Astrocyte of the spinal cord (primary cell): ENCODE data around the gene BFSP1.

Experiments used
- DNase-seq: peaks from one replicate; pipeline ENCODE4 v3.0.0; 2011; ENCODE audit warnings: low read depth, low spot score
- H3K4me3 ChIP-seq: 2 replicates; pipeline ENCODE4 v1.5.1; 2011; ENCODE audit warnings: low read depth, mild to moderate bottlenecking, low read length, moderate library complexity
- CTCF ChIP-seq: IDR thresholded peaks from 2 replicates; pipeline ENCODE4 v1.5.1; 2012; ENCODE audit warnings: low read depth, mild to moderate bottlenecking, low read length, inconsistent platforms
- in situ Hi-C: cut with HindIII; loops from 2 replicates; pipeline ENCODE4 v1.10.0; 2017; ENCODE audit warnings: low sequenced_read_pairs

BFSP1 gene

GRCh38 chr20:17515053-17515452, 16.1 kb downstream of the BFSP1 start:
- TF ChIP-seq CTCF, result no peak
- H3K4me3 ChIP-seq, result no peak overlapping the region
- in situ Hi-C loops, result no loop called here
- no peak for DNase-seq

GRCh38 chr20:17513939-17514338, 17.2 kb downstream of the BFSP1 start:
- no peak overlapping the region for H3K4me3 ChIP-seq
- in situ Hi-C loops, result no loop called here
- no peak for DNase-seq
- no peak for TF ChIP-seq CTCF

GRCh38 chr20:17511401-17511800, 19.8 kb downstream of the BFSP1 start:
- no peak for DNase-seq
- in situ Hi-C loops, result no loop called here

GRCh38 chr20:17510548-17510947, 20.6 kb downstream of the BFSP1 start:
- H3K4me3 ChIP-seq, result no peak overlapping the region
- no peak for DNase-seq
- in situ Hi-C loops, result no loop called here
- no peak for TF ChIP-seq CTCF

More at GRCh38 chr20:17511401-17511800, 19.8 kb downstream of the BFSP1 start:
- no peak overlapping the region for H3K4me3 ChIP-seq
- TF ChIP-seq CTCF, result no peak

- H3K4me3 ChIP-seq, result no peak overlapping the region
- TF ChIP-seq CTCF, result no peak
- in situ Hi-C loops, result no loop called here
- no peak for DNase-seq
Observed at GRCh38 chr20:17508756-17509155, 22.4 kb downstream of the BFSP1 start.

GRCh38 chr20:17507531-17507930, 23.6 kb downstream of the BFSP1 start:
- H3K4me3 ChIP-seq, result no peak overlapping the region
- no peak for TF ChIP-seq CTCF
- DNase-seq, result no peak
- in situ Hi-C loops, result no loop called here

- H3K4me3 ChIP-seq, result no peak overlapping the region
- DNase-seq, result no peak
- no peak for TF ChIP-seq CTCF
- in situ Hi-C loops, result no loop called here
Observed at GRCh38 chr20:17507032-17507431, 24.1 kb downstream of the BFSP1 start.
